ENCODE data around the gene PLA2G4C. TPM values are rescaled to one million over a fixed set of nuclear protein-coding genes. Genes with fewer than 3 reads are reported as not detected.

The PLA2G4C gene, protein sequence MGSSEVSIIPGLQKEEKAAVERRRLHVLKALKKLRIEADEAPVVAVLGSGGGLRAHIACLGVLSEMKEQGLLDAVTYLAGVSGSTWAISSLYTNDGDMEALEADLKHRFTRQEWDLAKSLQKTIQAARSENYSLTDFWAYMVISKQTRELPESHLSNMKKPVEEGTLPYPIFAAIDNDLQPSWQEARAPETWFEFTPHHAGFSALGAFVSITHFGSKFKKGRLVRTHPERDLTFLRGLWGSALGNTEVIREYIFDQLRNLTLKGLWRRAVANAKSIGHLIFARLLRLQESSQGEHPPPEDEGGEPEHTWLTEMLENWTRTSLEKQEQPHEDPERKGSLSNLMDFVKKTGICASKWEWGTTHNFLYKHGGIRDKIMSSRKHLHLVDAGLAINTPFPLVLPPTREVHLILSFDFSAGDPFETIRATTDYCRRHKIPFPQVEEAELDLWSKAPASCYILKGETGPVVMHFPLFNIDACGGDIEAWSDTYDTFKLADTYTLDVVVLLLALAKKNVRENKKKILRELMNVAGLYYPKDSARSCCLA
- total RNA-seq (2022) = 4.2 and 7.7 TPM in 2 replicates
- percentile 32 among the genes with signal in this experiment for Bru-seq, nascent RNA
- percentile 41 among the genes with signal in this experiment for BruChase-seq, experiment 1, labeled RNA remaining after a 6-hour chase
- BruChase-seq, experiment 2, labeled RNA remaining after a 2-hour chase = percentile 38 among the genes with signal in this experiment
- long read RNA-seq, partial matches to known transcripts = 0 of 4 reads
- long read RNA-seq, other reads (novel, unspliced or antisense) = 3 of 4 reads

DNA sequence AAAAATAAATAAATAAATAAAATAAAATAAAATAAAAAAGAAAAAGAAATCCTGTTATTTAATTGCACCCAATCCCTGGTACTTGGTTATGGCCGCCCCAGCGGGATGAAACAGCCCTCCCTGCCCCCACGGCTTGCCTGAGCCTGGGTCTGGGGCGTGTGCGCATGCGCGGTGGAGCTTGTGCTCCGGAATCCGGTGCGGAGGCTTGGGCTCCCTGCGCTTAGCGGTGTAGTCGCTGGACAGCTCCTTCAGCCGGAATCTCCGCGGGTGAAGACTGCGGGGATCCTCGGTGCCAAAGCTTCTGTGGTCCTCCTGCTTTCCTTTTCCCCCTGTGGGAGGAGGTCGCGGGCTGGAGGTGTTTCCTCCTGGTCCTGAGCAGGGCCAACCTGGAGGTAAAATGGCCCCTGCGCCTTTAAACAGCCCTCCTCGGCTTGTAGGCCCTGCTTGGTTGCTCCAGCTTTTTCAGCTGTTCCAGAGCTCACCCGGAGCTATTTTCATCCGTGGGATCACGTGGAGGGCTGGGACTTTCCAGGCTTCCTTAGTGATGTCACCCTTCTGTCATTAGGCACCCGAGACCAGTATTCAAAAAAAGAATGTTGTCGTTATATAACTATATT is at the start of gene PLA2G4C:
PLA2G4C (minus strand) TSS at position 468 of the 617 bp plus-strand sequence. CDS start 4,288 bp downstream, outside the sequence.
- peak within 1 kb of the TSS; percentile 53 for H3K27ac Mint-ChIP-seq (ENCODE audit: unreplicated experiment)
- TF ChIP-seq, protein P1, sequence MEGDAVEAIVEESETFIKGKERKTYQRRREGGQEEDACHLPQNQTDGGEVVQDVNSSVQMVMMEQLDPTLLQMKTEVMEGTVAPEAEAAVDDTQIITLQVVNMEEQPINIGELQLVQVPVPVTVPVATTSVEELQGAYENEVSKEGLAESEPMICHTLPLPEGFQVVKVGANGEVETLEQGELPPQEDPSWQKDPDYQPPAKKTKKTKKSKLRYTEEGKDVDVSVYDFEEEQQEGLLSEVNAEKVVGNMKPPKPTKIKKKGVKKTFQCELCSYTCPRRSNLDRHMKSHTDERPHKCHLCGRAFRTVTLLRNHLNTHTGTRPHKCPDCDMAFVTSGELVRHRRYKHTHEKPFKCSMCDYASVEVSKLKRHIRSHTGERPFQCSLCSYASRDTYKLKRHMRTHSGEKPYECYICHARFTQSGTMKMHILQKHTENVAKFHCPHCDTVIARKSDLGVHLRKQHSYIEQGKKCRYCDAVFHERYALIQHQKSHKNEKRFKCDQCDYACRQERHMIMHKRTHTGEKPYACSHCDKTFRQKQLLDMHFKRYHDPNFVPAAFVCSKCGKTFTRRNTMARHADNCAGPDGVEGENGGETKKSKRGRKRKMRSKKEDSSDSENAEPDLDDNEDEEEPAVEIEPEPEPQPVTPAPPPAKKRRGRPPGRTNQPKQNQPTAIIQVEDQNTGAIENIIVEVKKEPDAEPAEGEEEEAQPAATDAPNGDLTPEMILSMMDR (IDR thresholded peaks at IDR 0.05; ENCODE audit: unreplicated experiment) = no peak
- CTCF ChIA-PET = interaction anchor here (0.6 to 2.4 kb wide), 6 partner anchors 10 to 1017 kb away, joined by 3 to 10 read pairs (median 4); no protein-coding TSS in a partner anchor
- H3K4me3 Mint-ChIP-seq (ENCODE audit: low read depth, unreplicated experiment) = peak within 1 kb of the TSS; percentile 38
- H3K9me3 Mint-ChIP-seq (ENCODE audit: low read depth, unreplicated experiment) = no peaks in the 10 kb centered on the region
- H3K27me3 Mint-ChIP-seq (ENCODE audit: unreplicated experiment) = peaks cover 17% of the 10 kb centered on the region
- peaks cover 8% of the 10 kb centered on the region for H3K36me3 Mint-ChIP-seq (ENCODE audit: insufficient read depth, unreplicated experiment)
- H3K4me1 Mint-ChIP-seq (ENCODE audit: low read depth, unreplicated experiment) = peaks cover 12% of the 10 kb centered on the region
- TSS peak; percentile 84 for BruUV-seq (replicated peaks)
- DNase-seq = peak; percentile 92
- intact Hi-C loops (cut with micrococcal nuclease; ENCODE audit: unreplicated experiment) = no loop called here

- Mint-ChIP-seq H3K36me3 (ENCODE audit: insufficient read depth, unreplicated experiment) (peaks cover 11% of the 10 kb centered on the region), H3K9me3 (ENCODE audit: low read depth, unreplicated experiment) (no peaks in the 10 kb centered on the region), H3K4me3 (ENCODE audit: low read depth, unreplicated experiment) (no peak overlapping the region), H3K27ac (ENCODE audit: unreplicated experiment) (no peak overlapping the region), H3K4me1 (ENCODE audit: low read depth, unreplicated experiment) (no peaks in the 10 kb centered on the region), H3K27me3 (ENCODE audit: unreplicated experiment) (no peaks in the 10 kb centered on the region)
- CTCF ChIA-PET = interaction anchor here (0.5 kb wide), 1 partner anchor 1732 kb away, joined by 10 read pairs; no protein-coding TSS in a partner anchor
- TF ChIP-seq, protein P1 (IDR thresholded peaks at IDR 0.05; ENCODE audit: unreplicated experiment) = no peak
- intact Hi-C loops (cut with micrococcal nuclease; ENCODE audit: unreplicated experiment) = no loop called here
- BruUV-seq (replicated peaks) = no TSS peak
- DNase-seq = no peak
Measured at GRCh38 chr19:48158210-48158790, 47.7 kb upstream of the PLA2G4C start.

GRCh38 chr19:48154003-48154402 is 43.4 kb upstream of the PLA2G4C start:
- H3K27me3 Mint-ChIP-seq (ENCODE audit: unreplicated experiment) = no peaks in the 10 kb centered on the region
- H3K9me3 Mint-ChIP-seq (ENCODE audit: low read depth, unreplicated experiment) = no peaks in the 10 kb centered on the region
- TF ChIP-seq, protein P1 (IDR thresholded peaks at IDR 0.05; ENCODE audit: unreplicated experiment) = no peak
- H3K36me3 Mint-ChIP-seq (ENCODE audit: insufficient read depth, unreplicated experiment) = peaks cover 12% of the 10 kb centered on the region
- CTCF ChIA-PET = interaction anchor here (0.6 to 0.7 kb wide), 3 partner anchors 16 to 53 kb away, joined by 4 to 7 read pairs (median 5); no protein-coding TSS in a partner anchor
- intact Hi-C loops (cut with micrococcal nuclease; ENCODE audit: unreplicated experiment) = no loop called here
- no peak for DNase-seq
- no peaks in the 10 kb centered on the region for H3K4me1 Mint-ChIP-seq (ENCODE audit: low read depth, unreplicated experiment)
- no TSS peak for BruUV-seq (replicated peaks)
- peak overlapping the region; percentile 7 for H3K27ac Mint-ChIP-seq (ENCODE audit: unreplicated experiment)
- no peak overlapping the region for H3K4me3 Mint-ChIP-seq (ENCODE audit: low read depth, unreplicated experiment)

DNA sequence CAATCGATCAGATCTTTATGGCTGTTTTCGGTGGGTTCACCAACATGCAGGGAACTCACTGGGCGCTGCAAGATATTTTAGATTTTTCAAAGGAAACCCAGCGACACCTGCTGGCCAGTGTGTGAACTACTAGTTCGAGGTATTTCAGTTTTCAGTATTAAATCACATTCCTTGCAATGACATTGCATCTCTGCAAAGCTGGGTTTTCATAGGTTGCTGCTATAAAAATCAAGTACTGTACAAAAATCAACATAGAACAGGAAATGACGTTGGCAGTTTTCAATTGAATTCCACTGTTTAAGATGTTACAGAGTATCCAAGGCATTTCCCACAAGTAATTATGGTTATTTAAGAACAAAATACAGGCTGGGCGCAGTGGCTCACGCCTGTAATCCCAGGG is 41.9 kb upstream of the PLA2G4C start:
- no peaks in the 10 kb centered on the region for H3K4me1 Mint-ChIP-seq (ENCODE audit: low read depth, unreplicated experiment)
- CTCF ChIA-PET = interaction anchor here (0.7 to 1.5 kb wide), 2 partner anchors 45 kb away, joined by 3 to 4 read pairs; no protein-coding TSS in a partner anchor
- no peak overlapping the region for H3K27ac Mint-ChIP-seq (ENCODE audit: unreplicated experiment)
- no peak overlapping the region for H3K4me3 Mint-ChIP-seq (ENCODE audit: low read depth, unreplicated experiment)
- peak; percentile 67 for DNase-seq
- TF ChIP-seq, protein P1 (IDR thresholded peaks at IDR 0.05; ENCODE audit: unreplicated experiment) = peak; percentile 94
- H3K36me3 Mint-ChIP-seq (ENCODE audit: insufficient read depth, unreplicated experiment) = peaks cover 9% of the 10 kb centered on the region
- intact Hi-C loops (cut with micrococcal nuclease; ENCODE audit: unreplicated experiment) = loop anchor here (1.0 kb wide), 1 partner anchor 45 kb away; no protein-coding TSS in a partner anchor
- H3K9me3 Mint-ChIP-seq (ENCODE audit: low read depth, unreplicated experiment) = no peaks in the 10 kb centered on the region
- H3K27me3 Mint-ChIP-seq (ENCODE audit: unreplicated experiment) = no peaks in the 10 kb centered on the region
- no TSS peak for BruUV-seq (replicated peaks)
